NT2/D1 (cell line): ENCODE results near the gene TNS1.

Experiments
- SUZ12 ChIP-seq: IDR thresholded peaks from 2 replicates; pipeline ENCODE4 v1.6.1; 2011; ENCODE audit not compliant: insufficient read length, insufficient read depth; ENCODE audit errors: extremely low read depth
- YY1 ChIP-seq: IDR thresholded peaks from 2 replicates; pipeline ENCODE4 v1.6.1; 2011; ENCODE audit not compliant: insufficient read length, insufficient read depth
- ZNF274 ChIP-seq: IDR thresholded peaks from 2 replicates; pipeline ENCODE4 v1.6.1; 2011; ENCODE audit warnings: mild to moderate bottlenecking, low read depth, low read length

- TF ChIP-seq YY1 (no peak), SUZ12 (no peak), ZNF274 (no peak)
Observed at GRCh38 chr2:218014706-218015585, 12.2 kb upstream of the TNS1 start.
